ENCODE data around the gene SCUBE3.

DNA sequence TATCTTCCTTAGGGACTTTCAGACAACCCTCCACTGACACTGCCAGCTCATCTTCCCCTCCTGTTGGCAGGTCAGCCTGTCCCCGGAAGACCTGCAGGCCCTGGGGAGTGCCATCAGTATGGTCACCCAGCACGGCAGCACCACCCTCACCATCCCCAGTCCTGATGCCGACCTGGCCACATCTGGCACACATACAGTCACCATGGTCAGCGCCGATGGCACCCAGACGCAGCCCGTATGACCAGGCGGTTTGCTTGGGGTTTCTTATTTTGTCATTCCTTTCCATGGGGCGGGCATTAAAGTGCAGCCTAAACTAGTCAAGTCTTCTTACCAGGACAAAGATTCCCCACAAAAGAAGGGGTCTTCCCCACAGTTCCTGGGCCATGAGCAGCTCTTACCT lies 79.9 kb downstream of the SCUBE3 start:
- TF ChIP-seq POLR2A (IDR thresholded peaks at IDR 0.05; ENCODE audit: low read depth, low read length) = no peak
- TF ChIP-seq POLR2AphosphoS5 (IDR thresholded peaks at IDR 0.05; ENCODE audit: low read depth, low read length) = no peak
- no peak for TF ChIP-seq SPI1 (IDR thresholded peaks at IDR 0.05; ENCODE audit: low read depth, low read length)

All from GM12891 (cell line).